Subcutaneous abdominal adipose tissue (tissue), 5 donors: Measurements from ENCODE around the gene GNG4.

Source experiments
- H3K27ac ChIP-seq: one replicate; pipeline ENCODE4 v1.7.0; 2013; ENCODE audit warnings: low read depth, mild to moderate bottlenecking, inconsistent platforms, low read length, moderate library complexity
- H3K27me3 ChIP-seq, 5 donors: one replicate each; pipeline ENCODE4 v1.7.0; 2013; ENCODE audit warnings: low read length in 5 of 5, inconsistent platforms in 1 of 5; ENCODE audit not compliant: control insufficient read depth in 5 of 5, insufficient read depth in 4 of 5
- H3K36me3 ChIP-seq, 5 donors: one replicate each; pipeline ENCODE4 v1.7.0; 2013; ENCODE audit warnings: low read length in 5 of 5; ENCODE audit not compliant: control insufficient read depth in 5 of 5, insufficient read depth in 5 of 5
- H3K4me1 ChIP-seq, 5 donors: one replicate each; pipeline ENCODE4 v1.7.0; 2013; ENCODE audit warnings: low read length in 5 of 5, mild to moderate bottlenecking in 3 of 5, moderate library complexity in 1 of 5; ENCODE audit not compliant: control insufficient read depth in 5 of 5, insufficient read depth in 5 of 5
- H3K4me3 ChIP-seq, 5 donors: one replicate each; pipeline ENCODE4 v1.7.0; 2013; ENCODE audit warnings: low read length in 5 of 5, low read depth in 1 of 5
- H3K9ac ChIP-seq, 5 donors: one replicate each; pipeline ENCODE4 v1.7.0; 2013; ENCODE audit warnings: low read length in 5 of 5, mild to moderate bottlenecking in 4 of 5, moderate library complexity in 3 of 5
- H3K9me3 ChIP-seq, 5 donors: one replicate each; pipeline ENCODE4 v1.7.0; 2013; ENCODE audit warnings: low read length in 5 of 5; ENCODE audit not compliant: control insufficient read depth in 5 of 5
- donor health status: healthy.
- donor health status: healthy.
- donor health status: healthy.
- donor health status: healthy.
- donor health status: healthy.

Gene GNG4

DNA sequence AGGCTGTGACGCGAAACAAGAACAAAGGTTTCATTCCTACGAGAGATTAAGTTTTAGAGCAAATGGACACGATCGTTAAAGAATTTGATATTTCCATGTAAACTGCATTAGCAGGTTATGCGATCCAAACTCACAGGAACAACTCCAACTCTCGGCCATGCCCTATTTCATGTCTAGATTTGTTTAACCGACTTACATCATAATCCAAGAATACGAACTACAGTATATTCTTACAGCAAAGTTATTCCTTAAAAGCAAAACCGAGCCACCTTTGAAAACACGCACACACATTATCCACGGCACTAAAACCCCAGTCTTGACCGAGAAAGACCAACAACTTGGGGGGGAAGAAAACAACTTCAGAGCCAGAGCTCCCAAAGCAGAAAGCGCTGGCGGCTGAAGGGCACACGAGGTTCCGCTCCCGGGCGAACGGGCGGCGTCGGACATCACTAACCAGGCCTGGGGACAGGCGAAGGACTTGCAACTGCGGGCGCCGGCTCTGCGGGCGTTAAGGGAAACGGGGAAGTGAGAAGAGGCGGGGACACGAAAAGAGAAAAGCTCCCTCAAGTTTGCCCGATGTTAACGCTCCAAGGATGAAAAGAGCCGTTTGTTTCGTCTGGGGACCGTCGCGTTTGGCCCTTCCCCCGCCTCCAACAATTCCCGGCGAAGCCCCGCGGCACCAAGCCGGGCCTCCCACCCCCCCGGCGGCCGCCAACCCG, 146.0 kb downstream of the GNG4 start:
- Histone ChIP-seq H3K9me3 (no peaks in the 10 kb centered on the region), H3K36me3 (no peaks in the 10 kb centered on the region), H3K4me1 (peaks cover 4 to 24% (median 14%) of the 10 kb centered on the region in 5 donors), H3K9ac (peak overlapping the region; percentile 38 to 90 (median 85)), H3K27me3 (no peaks in the 10 kb centered on the region), H3K4me3 (peak overlapping the region; percentile 78 to 91 (median 82)), H3K27ac (peak overlapping the region; percentile 98)

GRCh38 chr1:235502601-235503402, 146.8 kb downstream of the GNG4 start:
- H3K4me3 ChIP-seq: peak overlapping the region; percentile 78 to 91 (median 82)
- H3K27me3 ChIP-seq: no peaks in the 10 kb centered on the region
- no peaks in the 10 kb centered on the region for H3K9me3 ChIP-seq
- peak overlapping the region; percentile 98 for H3K27ac ChIP-seq
- H3K4me1 ChIP-seq: peaks cover 4 to 24% (median 14%) of the 10 kb centered on the region in 5 donors
- no peaks in the 10 kb centered on the region for H3K36me3 ChIP-seq
- peak overlapping the region; percentile 38 to 90 (median 85) for H3K9ac ChIP-seq

- no peak overlapping the region for H3K27ac ChIP-seq
- peaks cover 4 to 24% (median 14%) of the 10 kb centered on the region in 5 donors for H3K4me1 ChIP-seq
- H3K9me3 ChIP-seq: no peaks in the 10 kb centered on the region
- no peaks in the 10 kb centered on the region for H3K36me3 ChIP-seq
- H3K27me3 ChIP-seq: no peaks in the 10 kb centered on the region
- H3K9ac ChIP-seq: no peak overlapping the region
- H3K4me3 ChIP-seq: no peak overlapping the region
These were observed 148.5 kb downstream of the GNG4 start for GRCh38 chr1:235500971-235501540.
